Prostate gland (tissue), 2 donors: ENCODE data around the gene UTP14A. TPM values are rescaled to one million over a fixed set of nuclear protein-coding genes. Genes with fewer than 3 reads are reported as not detected.

ENCODE experiments used
- DNase-seq: peaks from one replicate; pipeline ENCODE4 v3.0.0-alpha.2; 2019; ENCODE audit warnings: low spot score
- H3K27ac ChIP-seq, 2 donors: fragments of 200-600 bp; sonication (generic); 2 replicates each; pipeline ENCODE4 v1.5.1; 2017 to 2019
- H3K27me3 ChIP-seq: fragments of 200-600 bp; sonication (generic); replicated peaks from 2 replicates; pipeline ENCODE4 v1.5.1; 2019; ENCODE audit not compliant: insufficient read depth
- H3K36me3 ChIP-seq, 2 donors: fragments of 200-600 bp; sonication (generic); 1 replicate in 1 of 2; 2 replicates in 1 of 2; pipeline versions ENCODE4 v1.5.1 to v1.8.1; 2017 to 2019
- H3K4me1 ChIP-seq: fragments of 200-600 bp; sonication (generic); replicated peaks from 2 replicates; pipeline ENCODE4 v1.5.1; 2019
- H3K4me3 ChIP-seq, 2 donors: fragments of 200-600 bp; sonication (generic); 2 replicates each; pipeline ENCODE4 v1.5.1; 2017 to 2019
- H3K9me3 ChIP-seq: fragments of 200-600 bp; sonication (generic); 2 replicates; pipeline ENCODE4 v1.5.1; 2017
- CTCF ChIP-seq, 4 experiments: fragments of 200-600 bp in 2 of 4; fragments of 450-650 bp in 2 of 4; sonication (generic) in 2 of 4; IDR thresholded peaks; 1 replicate in 3 of 4; 2 replicates in 1 of 4; pipeline ENCODE4 v1.5.1; 2016 to 2019; ENCODE audit warnings: antibody characterized with exemption in 4 of 4, mild to moderate bottlenecking in 2 of 4, moderate library complexity in 2 of 4
- POLR2A ChIP-seq: fragments of 450-650 bp; IDR thresholded peaks from one replicate; pipeline ENCODE4 v1.6.1; 2016; ENCODE audit warnings: antibody characterized with exemption, mild to moderate bottlenecking
- POLR2AphosphoS5 ChIP-seq: sonication (generic); formaldehyde crosslinking; IDR thresholded peaks from one replicate; pipeline ENCODE4 v1.6.1; 2017; ENCODE audit warnings: antibody characterized with exemption
- WGBS: methylation state at CpG from one replicate; pipeline ENCODE4 v1.1.5; 2018; 5-methylcytosine and 5-hydroxymethylcytosine counted together
- intact Hi-C: fragments of 100-400 bp; cut with DNase I; formaldehyde crosslinking; loops from one replicate; pipeline ENCODE4 v1.14.2; 2022
- total RNA-seq, 2 donors: library from RNA; depleted of rRNA; stranded (reverse); fragments of >200 nt; gene quantifications; one replicate each; pipeline ENCODE4 v1.1.0, GENCODE V29; 2016

UTP14A gene
- total RNA-seq, 2 donors from 2014 or later, result 8.2 to 11.3 TPM

- Histone ChIP-seq H3K36me3 (no peaks in the 10 kb centered on the region), H3K4me1 (no peaks in the 10 kb centered on the region), H3K27ac (no peak overlapping the region), H3K9me3 (no peaks in the 10 kb centered on the region), H3K4me3 (no peak overlapping the region), H3K27me3 (no peaks in the 10 kb centered on the region)
- TF ChIP-seq POLR2A (no peak), POLR2AphosphoS5 (no peak), CTCF (IDR thresholded peaks at IDR 0.05) (no peak)
- intact Hi-C loops, result no loop called here
- no peak for DNase-seq
- whole genome bisulfite sequencing, result 56% methylated on average over 4 of the region's 4 CpGs
Measured at GRCh38 chrX:129876771-129877305, 29.1 kb upstream of the UTP14A start.

GRCh38 chrX:129877401-129877800, 28.6 kb upstream of the UTP14A start:
- Histone ChIP-seq H3K27me3 (no peaks in the 10 kb centered on the region), H3K4me1 (no peaks in the 10 kb centered on the region), H3K4me3 (no peak overlapping the region), H3K9me3 (no peaks in the 10 kb centered on the region), H3K36me3 (no peaks in the 10 kb centered on the region), H3K27ac (no peak overlapping the region)
- 94% methylated on average over 5 of the region's 5 CpGs for WGBS
- no peak for DNase-seq
- TF ChIP-seq POLR2A, result no peak
- TF ChIP-seq POLR2AphosphoS5, result no peak
- TF ChIP-seq CTCF (IDR thresholded peaks at IDR 0.05), result no peak
- intact Hi-C loops, result no loop called here

- WGBS, result 73% methylated on average over 6 of the region's 6 CpGs
- Histone ChIP-seq H3K4me3 (no peak overlapping the region), H3K4me1 (no peaks in the 10 kb centered on the region), H3K36me3 (no peaks in the 10 kb centered on the region), H3K27ac (no peak overlapping the region), H3K9me3 (no peaks in the 10 kb centered on the region), H3K27me3 (no peaks in the 10 kb centered on the region)
- no peak for DNase-seq
- TF ChIP-seq POLR2AphosphoS5 (no peak), POLR2A (no peak), CTCF (IDR thresholded peaks at IDR 0.05) (no peak)
- intact Hi-C loops, result loop anchor here (10.0 kb wide), 1 partner anchor 55 kb away; the partner anchor contains the start of gene ZDHHC9
Measured at GRCh38 chrX:129900054-129900453, 5.9 kb upstream of the UTP14A start.

- intact Hi-C loops, result loop anchor here (10.0 kb wide), 1 partner anchor 64 kb away; the partner anchor contains the start of gene ZDHHC9
- no peaks in the 10 kb centered on the region for H3K4me1 ChIP-seq
- H3K27me3 ChIP-seq, result no peaks in the 10 kb centered on the region
- no peak overlapping the region for H3K27ac ChIP-seq
- TF ChIP-seq CTCF (IDR thresholded peaks at IDR 0.05) (no peak), POLR2AphosphoS5 (no peak), POLR2A (no peak)
- H3K4me3 ChIP-seq, result no peak overlapping the region
- H3K36me3 ChIP-seq, result no peaks in the 10 kb centered on the region
- 87% methylated on average over 2 of the region's 2 CpGs for WGBS
- H3K9me3 ChIP-seq, result no peaks in the 10 kb centered on the region
- no peak for DNase-seq
Measured at GRCh38 chrX:129908636-129909035, 2.7 kb downstream of the UTP14A start.

- no peak overlapping the region for H3K4me3 ChIP-seq
- H3K27ac ChIP-seq, result no peak overlapping the region
- no peaks in the 10 kb centered on the region for H3K27me3 ChIP-seq
- intact Hi-C loops, result loop anchor here (2.0 kb wide), 1 partner anchor 135 kb away; no protein-coding TSS in a partner anchor
- peak; percentile 42 for DNase-seq
- H3K4me1 ChIP-seq, result no peaks in the 10 kb centered on the region
- H3K9me3 ChIP-seq, result no peaks in the 10 kb centered on the region
- TF ChIP-seq CTCF (IDR thresholded peaks at IDR 0.05), result peak in 3 of 4 experiments; percentile 50 to 64 (median 62)
- no peak for TF ChIP-seq POLR2A
- TF ChIP-seq POLR2AphosphoS5, result no peak
- H3K36me3 ChIP-seq, result no peaks in the 10 kb centered on the region
- WGBS, result 39% methylated on average over 15 of the region's 15 CpGs
Measured at GRCh38 chrX:129925305-129926092, 19.5 kb downstream of the UTP14A start.
